GM21381 (cell line): ENCODE data around the gene ARHGAP10.

Experiments
- ATAC-seq: cut with Tn5 transposase; IDR thresholded peaks from one replicate; pipeline ENCODE4 v1.9.1; 2021; ENCODE audit warnings: mild to moderate bottlenecking, moderate library complexity; ENCODE audit not compliant: unreplicated experiment

The ARHGAP10 gene

DNA sequence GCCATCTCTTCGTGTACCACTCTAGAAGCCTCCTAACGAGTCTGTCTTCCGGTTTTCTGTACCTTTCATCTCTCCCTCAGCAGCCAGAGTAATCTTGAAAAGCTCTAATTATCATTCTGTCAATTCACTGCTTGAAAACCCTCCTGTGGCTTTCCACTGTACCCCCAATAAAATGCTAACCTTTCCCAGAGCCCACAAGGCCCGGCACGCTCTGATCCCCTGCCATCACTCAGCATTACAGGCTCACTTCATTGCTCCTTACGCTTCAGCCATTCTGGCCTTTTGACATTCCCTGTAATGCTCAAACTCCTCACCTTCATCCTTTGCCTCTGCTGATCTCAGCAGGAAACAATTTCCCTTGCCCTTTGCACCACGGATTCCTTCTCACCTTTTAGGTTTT lies 112.9 kb downstream of the ARHGAP10 start:
- ATAC-seq, result no peak

DNA sequence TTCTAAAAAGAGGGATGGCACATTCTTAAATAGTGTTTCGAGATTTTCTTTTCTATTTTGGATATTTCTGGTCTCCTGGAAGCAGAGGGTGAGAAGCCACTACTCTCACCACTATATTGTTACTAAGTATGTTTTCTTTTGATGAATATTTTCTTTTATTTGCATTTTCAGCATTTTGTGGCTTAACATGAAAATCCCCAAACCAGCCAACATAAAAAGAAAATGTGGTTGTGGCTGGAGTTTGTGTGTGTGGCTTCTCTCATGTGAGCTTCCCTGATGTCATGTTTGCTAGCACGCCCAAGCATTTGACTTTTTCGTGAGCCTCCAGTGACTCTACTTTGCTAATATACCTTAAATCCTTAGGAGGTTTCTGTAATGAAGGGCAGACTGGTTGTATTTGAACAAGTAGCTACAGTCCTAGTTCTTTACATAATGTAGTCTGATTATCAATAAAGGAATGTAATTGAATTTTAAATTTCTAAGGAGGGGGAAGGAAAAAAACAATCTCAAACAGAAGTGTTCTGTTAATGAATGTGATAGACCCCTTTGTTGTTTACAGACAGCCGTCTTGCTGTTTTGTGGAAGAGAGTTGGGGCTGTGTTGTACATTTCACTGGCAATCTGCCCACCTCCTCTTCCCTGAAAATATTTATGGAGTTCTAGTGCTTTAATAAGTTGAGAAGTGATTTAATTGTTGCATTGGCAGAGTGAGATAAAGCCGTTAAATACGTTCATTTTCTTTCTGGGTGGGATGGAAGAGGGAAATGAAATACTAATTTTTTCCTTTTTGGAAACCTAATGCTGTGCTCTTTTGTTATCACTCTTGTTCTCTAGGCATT lies 114.6 kb downstream of the ARHGAP10 start:
- peak; percentile 84 for ATAC-seq

DNA sequence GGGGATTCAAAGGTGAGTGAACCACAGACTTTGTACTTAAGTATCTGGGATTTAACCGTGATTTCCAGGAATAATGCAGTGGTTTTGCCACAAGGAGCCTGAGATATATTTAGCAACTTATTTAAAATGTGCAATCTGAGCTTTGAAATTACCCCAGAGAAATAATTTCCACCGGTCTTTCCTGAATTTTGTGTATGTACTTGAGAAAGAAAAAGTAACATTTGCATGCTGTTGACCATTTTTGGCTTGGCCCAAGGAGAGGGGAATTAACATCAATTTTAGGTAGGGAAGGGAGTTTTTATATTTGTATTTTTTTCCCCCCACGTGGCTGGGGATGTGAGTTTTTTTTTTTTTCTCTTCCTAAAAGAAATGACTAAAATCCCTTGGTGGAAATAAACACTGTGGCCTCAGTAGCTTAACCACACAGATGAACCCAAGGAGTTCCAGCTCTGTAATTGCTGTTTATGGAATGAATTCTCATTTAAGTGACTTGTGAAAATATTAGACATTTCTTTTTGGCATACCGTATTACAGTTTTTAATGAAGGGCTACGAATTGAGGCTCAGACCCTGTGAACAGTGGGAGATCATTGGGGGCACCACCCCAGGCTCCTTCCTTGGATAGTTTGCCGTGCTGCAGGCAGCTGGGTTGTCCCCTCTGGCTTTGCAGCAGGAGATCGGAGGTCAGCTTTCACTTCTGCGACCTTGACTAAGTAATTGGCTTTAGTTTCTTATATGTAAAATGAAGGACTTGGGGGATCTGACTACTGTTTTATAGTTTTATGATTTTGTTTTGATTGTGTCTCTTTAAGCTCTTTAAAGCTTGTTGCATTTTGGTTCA lies 116.1 kb downstream of the ARHGAP10 start:
- ATAC-seq, result no peak

DNA sequence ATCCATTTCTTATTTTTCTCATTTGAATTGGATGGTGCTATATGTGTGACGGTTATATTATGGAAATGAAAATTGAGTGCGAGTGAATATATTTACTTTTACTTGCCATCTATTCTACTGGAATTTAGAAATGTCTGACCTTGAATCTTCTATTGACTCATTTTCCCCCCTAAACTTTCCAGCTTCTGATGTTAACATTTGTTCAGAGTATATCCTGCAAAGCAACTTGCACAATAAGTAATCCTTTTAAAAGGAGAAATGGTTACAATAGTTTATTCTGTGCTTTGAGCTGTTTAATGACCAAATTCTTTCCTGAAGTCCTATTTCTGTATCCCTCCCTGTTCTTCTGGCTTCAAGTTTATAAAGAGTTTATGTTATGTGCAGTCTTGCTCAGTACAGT lies 116.7 kb downstream of the ARHGAP10 start:
- ATAC-seq, result no peak

DNA sequence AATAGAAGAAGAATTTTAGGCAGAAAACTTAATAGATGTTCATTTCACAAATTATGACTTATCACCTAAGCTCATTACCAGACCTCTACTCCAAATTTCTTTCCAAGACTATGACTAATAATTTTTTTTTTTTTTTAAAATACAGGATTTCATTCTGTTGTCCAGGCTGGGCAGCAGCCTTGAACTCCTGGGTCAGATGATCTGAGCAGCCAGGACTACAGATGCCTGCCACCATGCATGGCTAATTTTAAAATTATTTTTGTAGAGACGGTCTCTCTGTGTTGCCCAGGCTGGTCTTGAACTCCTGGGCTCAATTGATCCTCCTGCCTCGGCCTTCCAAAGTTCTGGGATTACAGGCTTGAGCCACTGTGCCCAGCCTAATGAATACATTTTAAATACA lies 119.2 kb downstream of the ARHGAP10 start:
- no peak for ATAC-seq

DNA sequence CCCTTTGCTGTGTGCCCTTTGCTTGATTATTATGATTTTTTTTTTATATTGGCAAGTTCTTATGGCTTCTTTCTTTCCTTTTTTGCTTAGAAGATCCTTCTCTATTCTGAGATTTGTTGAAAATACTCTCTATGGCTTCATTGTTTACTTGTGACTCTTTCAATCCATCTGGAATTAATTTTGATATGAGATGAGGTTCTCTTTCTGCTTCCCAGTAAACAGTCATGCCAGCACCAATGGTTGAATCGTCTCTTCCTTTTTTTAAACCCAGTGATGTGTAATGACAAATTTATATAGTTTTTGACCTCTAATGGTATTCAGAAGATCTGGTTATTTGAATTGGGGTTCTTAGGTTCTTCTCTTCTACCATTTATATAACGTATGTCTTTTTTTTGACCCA lies 121.8 kb downstream of the ARHGAP10 start:
- ATAC-seq, result no peak

DNA sequence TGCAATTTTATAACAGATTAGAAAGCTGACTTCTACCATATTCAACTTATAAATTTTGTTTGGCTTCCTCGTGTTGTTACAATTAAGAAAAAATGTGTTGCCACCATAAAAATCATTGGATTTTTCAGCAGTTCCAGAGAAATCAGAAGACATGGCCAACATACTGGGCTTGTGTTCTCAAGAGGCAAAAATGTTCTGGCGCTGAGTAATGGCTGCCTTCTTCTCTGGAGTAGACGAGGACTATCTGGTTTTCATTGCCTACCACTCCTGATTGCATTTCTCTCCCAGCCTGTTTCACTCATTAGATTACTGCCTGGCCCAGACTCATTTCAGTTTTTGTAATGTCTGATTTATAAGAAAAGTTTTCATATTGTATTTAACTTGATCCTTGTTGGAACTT lies 122.3 kb downstream of the ARHGAP10 start:
- no peak for ATAC-seq

DNA sequence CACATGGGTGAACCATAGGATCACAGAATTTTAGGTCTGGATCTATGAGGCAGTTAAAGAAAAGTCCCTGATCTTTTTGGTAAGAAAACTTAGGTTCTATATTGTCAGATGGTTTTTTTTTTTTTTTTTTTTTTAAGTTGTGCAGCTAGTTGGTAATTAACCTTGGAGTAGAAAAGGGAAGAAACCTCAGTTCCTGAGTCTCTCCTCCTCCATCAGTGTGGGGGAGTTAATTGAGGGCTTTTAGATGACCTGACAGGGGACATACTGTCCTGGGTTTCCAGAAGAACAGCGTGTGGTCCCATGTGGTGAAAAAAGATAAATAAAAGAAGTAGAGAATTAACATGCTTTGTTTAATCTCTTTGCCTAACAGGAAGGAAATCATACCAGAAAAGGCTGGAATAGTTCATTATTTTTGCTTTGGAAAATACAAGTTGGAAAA lies 123.7 kb downstream of the ARHGAP10 start:
- no peak for ATAC-seq

DNA sequence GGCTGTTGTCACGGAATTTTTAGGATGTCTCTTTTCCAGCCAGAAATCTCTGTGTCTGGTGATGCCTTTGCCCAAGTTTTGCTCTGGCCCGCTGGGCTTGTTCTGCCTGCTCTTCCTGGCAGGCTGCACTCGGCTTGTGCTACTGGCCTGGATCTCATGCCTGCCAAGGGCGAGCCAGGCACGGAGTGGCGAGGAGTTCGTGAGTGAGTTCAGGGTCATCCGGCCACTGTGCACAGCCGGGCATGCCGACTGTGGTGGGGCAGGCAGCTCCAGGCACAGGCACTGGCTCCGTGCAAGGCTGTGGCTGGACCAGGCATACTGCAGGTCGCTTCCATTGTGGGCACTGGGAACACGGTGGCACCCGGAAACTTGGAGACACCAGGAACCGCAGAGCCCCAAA lies 129.1 kb downstream of the ARHGAP10 start:
- ATAC-seq, result no peak

DNA sequence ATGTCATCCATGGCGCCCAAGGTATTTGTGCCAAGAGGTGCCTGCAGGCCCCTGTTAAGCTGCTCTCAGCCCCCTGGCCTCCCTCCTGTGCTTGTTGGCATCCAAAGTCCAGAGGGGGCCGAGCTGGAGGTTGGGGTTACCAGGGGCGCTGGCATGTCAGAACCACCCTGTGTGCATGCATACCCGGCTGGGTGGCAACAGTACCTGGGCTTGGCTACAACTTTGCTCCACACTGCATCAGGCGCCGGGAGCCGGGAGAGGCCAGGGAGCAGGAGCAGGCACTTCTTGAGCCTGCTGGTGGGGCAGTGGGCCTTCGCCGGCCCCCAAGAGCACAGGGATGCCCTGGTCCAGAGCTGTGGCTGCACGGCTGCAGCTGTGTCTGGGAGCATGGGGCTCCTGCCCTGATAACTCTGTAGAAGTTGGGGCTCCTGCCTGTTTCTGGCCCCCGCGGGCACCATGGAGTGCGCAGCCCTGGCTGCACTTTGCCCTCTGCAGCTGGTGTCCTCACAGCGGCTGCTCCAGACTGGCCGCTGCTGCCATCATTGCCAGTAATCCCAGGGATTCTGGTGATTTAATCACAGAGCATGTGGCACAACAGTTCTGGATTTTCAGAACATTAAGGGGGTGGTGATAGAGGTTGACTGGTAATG lies 130.3 kb downstream of the ARHGAP10 start:
- ATAC-seq, result no peak

DNA sequence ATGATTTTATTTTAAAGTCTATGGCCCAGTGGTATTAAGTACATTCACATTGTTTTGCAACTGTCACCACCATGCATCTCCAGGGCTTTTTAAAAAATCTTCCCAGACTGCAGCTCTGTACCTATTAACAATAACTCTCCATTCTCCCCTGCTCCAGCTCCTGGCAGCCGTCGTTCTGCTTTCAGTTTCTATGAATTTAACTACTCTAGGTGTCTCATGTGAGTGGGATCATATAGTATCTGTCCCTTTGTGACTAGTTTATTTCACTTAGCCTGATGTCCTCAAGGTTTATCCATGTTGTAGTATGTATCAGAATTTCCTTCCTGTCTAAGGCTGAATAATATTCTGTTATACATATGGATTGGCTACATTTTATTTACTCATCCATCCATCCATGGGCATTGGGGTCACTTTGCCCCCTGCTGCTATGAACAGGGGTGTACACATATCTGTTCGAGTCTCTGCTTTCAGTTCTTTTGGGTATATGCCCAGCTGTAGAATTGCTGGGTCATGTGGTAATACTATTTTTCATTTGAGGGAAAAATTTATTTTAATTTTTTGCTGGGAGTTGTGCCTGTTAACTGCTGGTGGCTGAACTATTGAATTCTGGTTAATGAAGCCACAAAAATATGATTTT lies 131.3 kb downstream of the ARHGAP10 start:
- ATAC-seq, result no peak

DNA sequence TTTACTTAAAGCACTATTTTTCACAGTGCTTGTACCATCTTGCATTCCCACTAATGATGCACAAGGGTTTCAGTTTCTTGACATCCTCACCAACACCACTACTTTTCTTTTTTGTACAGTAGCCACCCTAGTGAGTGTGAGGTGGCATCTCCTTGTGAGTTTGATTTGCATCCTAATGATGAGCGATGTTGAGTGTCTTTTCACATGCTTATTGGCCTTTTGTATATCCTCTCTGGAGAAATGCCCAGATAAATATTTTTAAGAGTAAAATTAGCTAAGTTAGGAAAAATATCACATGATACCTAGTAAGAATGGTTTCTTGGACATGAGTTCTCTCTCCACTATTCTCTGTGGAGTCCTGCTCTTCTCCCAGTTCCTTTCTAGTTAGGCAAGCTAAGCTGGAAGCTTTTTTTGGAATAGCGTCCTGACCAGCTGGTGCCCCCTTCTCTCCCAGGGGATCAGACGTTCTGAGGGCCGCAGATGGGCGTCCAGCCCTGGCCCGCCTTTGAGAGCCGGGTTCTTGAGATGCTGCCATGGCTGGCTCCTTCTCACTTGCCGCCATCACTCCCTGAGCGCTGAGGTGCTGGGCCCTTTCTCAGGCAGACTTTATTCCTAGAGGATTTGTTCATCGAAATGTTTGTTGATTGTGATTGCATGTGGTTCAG lies 132.1 kb downstream of the ARHGAP10 start:
- no peak for ATAC-seq

DNA sequence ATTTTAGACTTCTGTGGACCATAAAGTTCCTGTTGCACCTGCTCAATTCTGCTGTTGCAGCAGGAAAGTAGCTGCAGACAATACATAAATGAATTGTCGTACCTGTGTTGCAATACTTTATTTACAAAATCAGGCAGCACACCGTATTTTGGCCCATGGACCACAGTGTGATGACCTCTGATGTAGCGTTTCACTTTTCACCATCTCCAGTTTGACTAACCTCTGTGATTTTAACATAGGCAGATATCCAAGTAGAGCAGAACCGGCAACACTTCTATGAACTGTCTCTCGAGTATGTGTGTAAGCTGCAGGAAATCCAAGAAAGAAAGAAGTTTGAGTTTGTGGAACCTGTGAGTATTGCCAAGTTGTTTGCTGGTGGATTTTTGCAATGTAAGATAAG lies 132.7 kb downstream of the ARHGAP10 start:
- no peak for ATAC-seq

DNA sequence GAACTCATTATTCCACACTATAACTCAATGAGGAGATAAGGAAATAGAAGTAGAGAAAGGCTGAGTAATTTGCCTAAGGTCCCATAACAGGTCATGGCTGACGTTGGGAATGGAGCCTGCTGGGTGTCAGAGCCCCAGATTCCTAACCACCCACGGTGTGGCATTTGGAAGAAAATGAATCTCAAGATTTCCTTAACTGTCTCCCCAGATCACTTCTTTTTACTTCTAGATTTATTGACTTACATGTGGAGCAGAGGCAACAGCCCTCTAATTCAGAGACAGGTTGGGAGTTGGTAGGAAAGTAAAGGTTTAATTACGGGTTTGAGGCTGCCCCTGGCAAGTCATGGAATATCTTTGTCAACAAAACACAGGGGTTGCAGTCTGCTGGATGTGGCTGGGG lies 134.0 kb downstream of the ARHGAP10 start:
- no peak for ATAC-seq

DNA sequence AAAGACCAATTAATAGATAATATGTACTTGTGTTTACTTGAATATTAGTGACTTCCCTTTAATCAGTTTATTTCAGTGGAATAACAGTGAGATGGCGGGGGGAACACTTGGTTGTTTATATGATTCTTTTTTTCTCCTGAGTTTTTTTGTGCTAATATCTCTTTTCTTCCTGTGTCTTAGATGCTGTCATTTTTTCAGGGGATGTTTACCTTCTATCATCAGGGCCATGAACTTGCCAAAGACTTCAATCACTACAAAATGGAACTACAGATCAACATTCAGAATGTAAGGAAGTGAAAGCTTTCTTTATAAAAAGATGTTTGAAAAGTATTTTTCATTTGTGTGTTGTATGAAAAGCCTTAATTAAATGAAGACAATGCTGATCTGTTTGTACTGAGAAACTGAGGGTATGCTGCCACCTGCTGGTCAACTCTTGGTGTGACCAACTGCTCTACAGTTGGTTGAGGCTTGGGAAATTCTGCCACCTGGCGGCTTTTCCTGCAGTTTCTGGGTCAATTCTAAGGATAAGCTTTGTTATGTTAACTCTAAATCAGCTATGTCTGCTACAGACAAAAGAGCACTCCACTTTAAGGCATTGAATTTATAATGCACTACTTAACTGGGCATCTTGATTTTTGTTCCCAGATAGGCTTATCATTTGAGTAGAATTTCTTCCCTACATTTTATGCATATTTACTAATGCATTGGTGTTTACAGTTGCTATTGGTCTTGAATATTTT lies 134.8 kb downstream of the ARHGAP10 start:
- ATAC-seq, result peak; percentile 83

DNA sequence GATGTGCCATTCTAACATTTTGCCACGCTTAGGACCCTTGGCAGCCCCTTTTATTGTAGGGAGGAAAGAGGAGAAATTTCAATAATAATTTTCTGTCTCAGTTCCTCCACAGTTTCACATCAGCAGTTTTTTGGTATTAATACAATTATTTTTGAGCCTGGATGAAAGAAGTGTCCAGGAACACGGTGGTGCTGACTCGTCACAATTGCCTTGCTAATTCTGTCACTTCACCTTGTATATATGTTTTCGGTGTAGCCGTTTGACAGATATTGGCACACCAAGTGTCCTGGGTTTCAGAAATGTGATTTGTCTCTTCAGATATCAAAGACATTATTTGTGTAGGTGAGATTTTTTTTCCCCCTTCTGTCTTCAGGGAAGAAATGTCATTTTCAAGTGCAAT lies 142.2 kb downstream of the ARHGAP10 start:
- no peak for ATAC-seq

DNA sequence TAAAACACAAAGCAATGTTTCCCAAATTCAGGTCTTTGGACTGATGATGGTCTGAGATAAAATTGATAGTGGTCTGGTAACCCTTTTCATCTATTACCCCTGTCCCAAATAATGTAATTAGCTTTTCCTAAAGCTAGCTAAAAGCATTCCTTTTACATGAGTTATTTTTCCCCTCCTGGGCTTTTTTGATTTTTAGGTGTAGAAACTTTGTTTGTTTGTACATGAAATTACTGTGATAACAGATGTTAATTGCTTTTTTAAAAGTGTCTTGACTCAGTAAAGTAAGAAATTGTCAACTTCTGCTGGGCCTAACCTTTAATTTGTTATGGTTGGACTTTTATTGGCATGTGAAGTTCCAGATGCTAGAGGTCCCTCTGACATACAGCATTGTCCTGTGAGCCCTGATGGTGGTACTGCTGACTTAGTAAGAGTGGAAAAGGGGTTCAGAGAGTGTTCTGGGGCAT lies 145.5 kb downstream of the ARHGAP10 start:
- ATAC-seq, result no peak

DNA sequence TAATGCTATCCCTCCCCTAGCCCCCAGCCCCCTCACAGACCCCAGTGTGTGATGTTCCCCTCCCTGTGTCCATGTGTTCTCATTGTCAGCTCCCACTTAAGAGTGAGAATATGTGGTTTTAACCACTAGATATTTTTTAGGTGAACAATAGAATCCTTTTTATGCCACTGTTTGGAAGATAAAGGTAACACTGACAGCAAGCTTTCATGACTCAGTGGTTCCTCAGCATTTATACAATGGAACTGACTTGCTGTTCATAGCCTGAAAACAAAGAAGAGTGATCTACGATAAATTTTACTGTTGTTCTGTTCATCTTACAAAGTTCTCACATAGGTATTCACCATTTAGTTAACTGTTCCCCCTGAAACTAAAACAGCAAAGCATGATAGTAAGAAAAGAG lies 147.8 kb downstream of the ARHGAP10 start:
- ATAC-seq, result no peak

DNA sequence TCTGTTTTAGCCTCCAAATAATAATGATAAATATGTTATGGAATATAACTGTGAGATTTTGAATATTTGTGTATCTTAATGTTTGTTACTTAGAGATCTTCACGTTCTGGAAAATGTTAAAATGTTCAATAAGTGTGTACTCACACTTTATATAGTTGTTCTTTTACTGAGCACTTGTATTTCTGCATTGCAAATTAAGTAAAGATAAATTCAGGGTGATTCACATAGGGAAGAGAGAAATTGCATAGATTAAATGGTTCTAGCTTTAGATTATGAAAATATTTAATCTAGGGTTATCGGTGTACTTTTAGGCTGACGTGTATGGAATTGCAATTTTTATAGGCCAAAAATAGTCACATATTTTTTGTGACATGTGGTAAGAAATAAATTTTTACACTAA lies 148.6 kb downstream of the ARHGAP10 start:
- no peak for ATAC-seq

DNA sequence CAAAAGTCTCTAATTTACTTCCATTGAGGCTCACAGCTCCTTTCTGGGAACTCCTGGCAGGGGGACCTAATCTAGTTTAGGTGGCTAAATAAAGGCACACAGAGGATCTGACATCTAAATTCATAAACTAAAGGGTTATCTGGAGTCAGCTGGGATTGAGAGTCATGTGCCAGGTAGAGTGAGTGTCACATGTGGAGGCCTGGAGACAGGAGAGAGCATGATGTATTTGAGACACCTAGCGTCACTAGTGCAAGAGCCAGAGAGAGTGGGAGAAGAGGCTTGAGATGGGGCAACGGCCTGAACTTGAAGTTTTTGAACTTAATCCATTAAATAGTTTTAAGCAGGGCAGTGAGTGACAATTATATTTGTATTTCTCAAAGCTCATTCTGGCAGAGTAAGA lies 152.6 kb downstream of the ARHGAP10 start:
- ATAC-seq, result no peak
